GM19463 (cell line): ENCODE data around the gene GOLIM4.
"Not testable (repeated sequence)": the region's sequence is repeated elsewhere in the genome, so short reads cannot be mapped to it uniquely, and the experiment has no call there.

Source experiments
- ATAC-seq: cut with Tn5 transposase; IDR thresholded peaks from one replicate; pipeline ENCODE4 v1.9.1; 2021; ENCODE audit warnings: mild to moderate bottlenecking, moderate library complexity; ENCODE audit not compliant: unreplicated experiment

GOLIM4 gene

DNA sequence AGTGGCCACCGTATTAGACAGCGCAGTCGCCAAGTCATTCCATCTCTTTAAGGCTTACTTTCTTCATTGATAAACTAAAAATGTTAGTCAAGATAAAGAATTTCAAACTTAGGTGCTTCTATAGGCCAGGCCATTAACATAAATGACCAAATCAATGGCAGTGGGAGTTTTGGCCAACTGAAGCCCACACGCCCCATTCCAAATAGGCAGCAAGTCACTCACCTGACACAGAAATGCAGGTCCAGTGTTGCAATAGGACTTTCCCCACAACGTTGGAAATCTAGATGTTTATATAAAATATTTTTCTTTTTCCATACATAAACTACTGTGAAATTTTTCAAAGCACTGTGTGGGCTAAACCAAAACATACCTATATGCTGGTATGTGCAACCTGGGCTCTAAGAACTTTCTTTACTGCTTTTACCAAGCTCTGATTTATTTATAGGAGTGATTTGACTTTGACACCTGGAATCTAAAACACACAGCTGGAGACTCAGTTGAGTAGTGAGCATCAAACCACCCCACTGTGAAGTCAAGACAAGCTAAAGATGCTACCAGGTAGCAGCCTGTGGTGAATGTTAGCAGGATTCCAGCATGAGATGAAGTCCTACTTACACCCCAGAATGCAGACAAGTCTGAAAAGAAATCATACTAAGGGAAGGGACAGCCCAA is 15.1 kb downstream of the GOLIM4 start:
- ATAC-seq: no peak

- no peak for ATAC-seq
Measured at GRCh38 chr3:168080022-168080421, 15.7 kb downstream of the GOLIM4 start.

DNA sequence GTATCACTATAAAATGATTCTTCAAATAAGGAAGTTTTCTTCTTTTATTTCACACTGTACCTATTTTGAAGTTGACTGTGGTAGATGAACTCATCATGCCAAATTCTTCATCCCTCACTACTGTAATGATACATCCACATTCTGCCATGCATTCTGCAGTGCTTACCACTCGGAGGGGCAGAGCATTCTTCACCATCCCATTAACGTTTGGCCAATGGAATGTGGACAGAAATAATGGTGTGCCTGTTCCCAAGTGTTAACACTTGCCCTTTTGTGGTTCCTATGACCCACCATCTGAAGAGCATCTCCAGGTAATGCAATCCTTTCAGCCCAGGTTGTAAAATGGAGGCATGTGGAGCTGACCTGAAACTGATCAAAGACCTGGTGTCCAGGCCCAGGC is 18.6 kb downstream of the GOLIM4 start:
- no peak for ATAC-seq

GRCh38 chr3:168073842-168074605 is 21.7 kb downstream of the GOLIM4 start:
- ATAC-seq: no peak

GRCh38 chr3:168072323-168072650 is 23.4 kb downstream of the GOLIM4 start:
- no peak for ATAC-seq

DNA sequence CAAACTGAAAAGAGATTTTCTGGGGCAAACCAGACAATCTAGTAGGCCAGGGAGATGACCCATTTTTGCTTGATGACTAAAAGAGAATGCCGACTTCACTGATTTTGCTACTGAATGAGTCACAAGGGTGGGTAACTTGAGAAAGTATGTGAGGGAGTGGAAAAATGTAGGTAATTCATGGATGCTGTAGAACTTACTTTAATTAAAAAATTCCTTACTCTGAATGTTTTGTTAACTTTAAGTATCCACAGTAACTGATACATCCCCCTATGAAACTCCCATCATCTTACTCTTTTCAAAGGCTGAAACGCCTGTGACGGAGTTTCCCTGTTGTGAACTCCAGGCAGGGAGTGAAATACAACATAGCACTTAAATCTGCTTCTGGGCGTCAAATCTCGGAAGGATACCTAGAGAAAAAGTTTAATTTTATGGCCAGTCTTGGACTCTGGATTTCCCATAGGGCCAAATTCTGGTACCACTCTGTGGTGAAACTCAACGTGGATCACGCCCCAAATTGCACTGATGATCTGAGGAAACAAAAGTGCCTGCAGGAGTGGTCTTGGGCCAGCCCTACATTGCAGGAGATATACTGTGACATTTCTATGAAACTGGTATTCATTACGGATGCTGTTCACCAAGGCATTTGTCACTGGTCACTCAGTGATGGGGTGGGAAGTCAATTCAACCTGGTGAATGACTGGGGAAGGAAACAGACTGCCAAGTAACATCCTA is 24.0 kb downstream of the GOLIM4 start:
- ATAC-seq: no peak

GRCh38 chr3:168070919-168071318 is 24.8 kb downstream of the GOLIM4 start:
- no peak for ATAC-seq

- no peak for ATAC-seq
Measured at GRCh38 chr3:168068346-168068745, 27.4 kb downstream of the GOLIM4 start.

DNA sequence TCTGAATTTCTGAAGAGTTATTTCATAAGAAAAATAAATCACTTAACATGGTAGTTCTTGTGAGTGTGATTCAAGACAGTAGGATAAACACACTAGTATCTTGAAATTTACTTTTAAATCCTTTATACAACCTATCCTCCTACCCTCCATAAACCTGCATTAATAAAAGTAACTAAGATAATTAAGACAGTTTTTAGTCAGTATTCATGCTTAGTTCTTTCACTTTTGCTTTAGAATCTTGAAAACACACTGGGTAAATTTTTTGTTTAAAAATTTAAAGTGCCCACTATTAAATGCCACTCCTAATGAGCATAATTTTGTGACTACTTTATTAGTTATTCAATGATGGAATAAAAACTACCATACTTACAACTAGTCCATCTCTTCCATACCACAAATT is 28.8 kb downstream of the GOLIM4 start:
- ATAC-seq: no peak

- no peak for ATAC-seq
Measured at GRCh38 chr3:168065569-168065968, 30.2 kb downstream of the GOLIM4 start.

DNA sequence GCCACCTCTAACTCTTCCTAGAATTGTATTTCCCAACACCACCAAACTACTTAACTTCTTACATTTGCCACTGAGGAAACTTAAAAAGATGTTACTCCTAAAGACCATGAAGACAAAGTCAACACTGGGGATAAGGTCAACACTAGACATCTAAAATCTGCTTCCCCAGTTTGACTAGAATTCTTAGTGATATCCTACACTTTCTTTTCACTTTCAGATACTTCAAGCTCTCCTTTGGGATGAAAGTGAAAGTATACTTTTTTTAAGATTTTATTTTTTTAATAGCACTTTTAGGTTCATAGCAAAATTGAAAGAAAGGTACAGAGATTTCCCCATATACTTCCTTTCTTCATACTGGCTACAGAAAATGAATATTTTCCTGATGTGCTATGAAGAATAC is 32.6 kb downstream of the GOLIM4 start:
- ATAC-seq: no peak

DNA sequence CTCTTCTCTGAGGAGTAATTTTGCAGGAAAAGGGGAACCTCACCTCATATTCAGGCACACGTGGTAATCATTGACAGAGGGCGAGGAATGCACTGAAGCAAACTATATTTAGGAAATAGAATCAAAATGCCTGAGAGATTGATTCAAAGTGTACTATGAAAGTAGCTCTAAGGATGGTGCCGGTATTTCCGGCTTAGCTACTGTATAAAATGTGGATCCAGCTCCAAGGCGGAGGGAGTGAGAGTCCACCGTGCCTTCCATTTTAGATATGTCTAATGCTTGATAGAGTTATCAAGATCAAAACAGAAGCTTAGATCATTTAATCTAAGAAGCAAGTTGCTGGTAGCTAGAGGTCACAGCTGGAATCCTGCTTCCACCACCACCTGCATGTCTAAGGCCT is 33.0 kb downstream of the GOLIM4 start:
- ATAC-seq: no peak

DNA sequence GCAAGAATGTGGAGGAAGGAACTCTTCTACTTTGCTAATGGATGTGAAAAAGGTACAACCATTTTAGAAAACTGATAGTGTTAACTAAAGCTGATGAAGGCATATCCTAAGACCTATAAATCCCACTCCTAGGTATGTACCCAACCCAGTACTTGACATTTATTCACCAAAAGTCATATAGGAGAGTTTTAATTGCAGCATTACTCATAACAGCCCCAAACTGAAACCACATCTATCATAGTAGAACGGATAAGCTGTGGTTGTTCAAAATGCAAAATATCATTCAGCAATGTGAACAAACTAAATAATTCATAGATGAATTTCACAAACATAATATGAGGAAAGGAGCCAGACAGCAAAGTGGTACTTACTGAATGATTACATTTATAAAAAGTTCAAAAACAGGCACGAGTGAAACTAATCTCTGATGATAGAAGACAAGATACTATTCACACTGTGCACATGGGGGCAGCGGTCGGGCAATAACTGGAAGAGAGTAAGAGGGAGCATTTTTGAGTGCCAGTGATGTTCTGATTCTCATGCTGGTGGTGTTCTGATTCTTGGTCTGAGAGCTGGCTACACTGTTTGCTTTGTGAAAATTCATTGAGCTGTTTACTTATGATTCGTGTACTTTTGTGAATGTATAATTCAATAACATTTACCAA is 34.3 kb downstream of the GOLIM4 start:
- ATAC-seq: peak; percentile 82

- ATAC-seq: no peak
Measured at GRCh38 chr3:168060317-168060716, 35.4 kb downstream of the GOLIM4 start.

DNA sequence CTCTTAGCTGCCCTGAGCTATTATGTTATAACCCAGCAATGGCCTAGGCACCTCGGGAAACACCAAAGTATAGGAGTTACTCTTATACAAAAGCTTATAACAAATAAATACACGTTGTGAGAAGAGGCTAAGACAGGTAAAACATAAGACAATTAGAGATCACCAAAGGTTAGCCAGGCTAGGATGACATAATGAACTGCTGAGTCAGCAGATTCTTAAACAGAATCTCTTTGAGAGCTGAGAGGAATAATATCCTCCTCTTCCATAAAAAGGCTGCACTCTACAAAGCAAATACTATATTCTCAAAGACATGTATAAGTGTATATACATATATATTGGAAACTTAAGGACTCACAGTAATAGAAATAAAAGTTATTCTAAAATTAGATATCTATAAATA is 37.2 kb downstream of the GOLIM4 start:
- no peak for ATAC-seq

GRCh38 chr3:168056398-168057230 is 39.1 kb downstream of the GOLIM4 start:
- ATAC-seq: not testable (repeated sequence)

- ATAC-seq: no peak
Measured at GRCh38 chr3:168054447-168054846, 41.3 kb downstream of the GOLIM4 start.

- ATAC-seq: no peak
Measured at GRCh38 chr3:168053115-168053514, 42.6 kb downstream of the GOLIM4 start.

DNA sequence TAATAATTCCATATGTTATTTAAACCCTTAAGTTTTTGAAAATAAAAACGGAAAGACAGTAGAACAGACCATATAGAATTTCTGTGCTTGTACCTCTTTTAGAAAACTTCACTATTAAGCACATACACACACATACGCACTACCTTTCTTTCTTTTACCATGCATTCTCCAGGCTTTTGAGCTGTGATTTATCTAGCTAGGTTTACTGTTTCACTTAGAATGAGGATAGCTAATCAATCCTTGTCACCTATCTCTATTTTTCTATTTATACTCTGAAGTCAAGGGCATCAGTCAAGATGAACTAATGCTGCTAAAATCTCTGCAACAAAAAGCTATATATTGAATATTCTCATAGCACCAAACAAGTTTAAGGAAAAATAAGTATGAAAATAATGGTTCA is 43.2 kb downstream of the GOLIM4 start:
- no peak for ATAC-seq
